Astrocyte (in vitro differentiated cells and primary cell): Measurements from ENCODE around the gene UBE2E1. TPM values are rescaled to one million over a fixed set of nuclear protein-coding genes. Genes with fewer than 3 reads are reported as not detected.

Source experiments
- DNase-seq: peaks from one replicate; pipeline ENCODE4 v3.0.0-alpha.2; 2010; ENCODE audit warnings: low read depth
- FAIRE-seq: peaks from 2 replicates; lab custom pipeline; 2011; peaks lifted over from hg19 to GRCh38; lab: Jason Lieb, UNC
- H2AFZ ChIP-seq: 2 replicates; pipeline ENCODE4 v1.6.0; 2012; ENCODE audit warnings: low read depth, low read length, inconsistent platforms
- H3K27ac ChIP-seq: 2 replicates; pipeline ENCODE4 v1.5.1; 2011; ENCODE audit warnings: low read depth, low read length, inconsistent platforms
- H3K27me3 ChIP-seq: 2 replicates; pipeline ENCODE4 v1.6.0; 2011; ENCODE audit warnings: low read length, inconsistent platforms; ENCODE audit not compliant: insufficient read depth
- H3K36me3 ChIP-seq: 2 replicates; pipeline ENCODE4 v1.5.1; 2011; ENCODE audit warnings: low read length, inconsistent platforms; ENCODE audit not compliant: insufficient read depth
- H3K4me1 ChIP-seq: 2 replicates; pipeline ENCODE4 v1.5.1; 2011; ENCODE audit warnings: low read length, inconsistent platforms; ENCODE audit not compliant: insufficient read depth
- H3K4me2 ChIP-seq: 2 replicates; pipeline ENCODE4 v1.6.0; 2012; ENCODE audit warnings: low read length, inconsistent platforms
- H3K4me3 ChIP-seq: 2 replicates; pipeline ENCODE4 v1.5.1; 2011; ENCODE audit warnings: low read depth, mild to moderate bottlenecking, low read length, inconsistent platforms; ENCODE audit not compliant: insufficient read depth
- H3K79me2 ChIP-seq: 2 replicates; pipeline ENCODE4 v1.6.0; 2012; ENCODE audit warnings: mild to moderate bottlenecking, low read length, inconsistent platforms; ENCODE audit not compliant: insufficient read depth
- H3K9ac ChIP-seq: 2 replicates; pipeline ENCODE4 v1.6.0; 2012; ENCODE audit warnings: mild to moderate bottlenecking, low read length, inconsistent platforms
- H3K9me3 ChIP-seq: 2 replicates; pipeline ENCODE4 v1.5.1; 2012; ENCODE audit warnings: low read depth, mild to moderate bottlenecking, low read length, inconsistent platforms; ENCODE audit not compliant: insufficient read depth
- H4K20me1 ChIP-seq: 2 replicates; pipeline ENCODE4 v1.6.0; 2012; ENCODE audit warnings: low read length, inconsistent platforms; ENCODE audit not compliant: insufficient read depth
- H3K27ac Mint-ChIP-seq: one replicate; pipeline ENCODE4 v1.8.0; 2021; ENCODE audit warnings: mild to moderate bottlenecking, mixed read lengths; ENCODE audit not compliant: unreplicated experiment
- H3K27me3 Mint-ChIP-seq: one replicate; pipeline ENCODE4 v1.8.0; 2021; ENCODE audit warnings: low read depth, mixed read lengths; ENCODE audit not compliant: unreplicated experiment
- H3K36me3 Mint-ChIP-seq: one replicate; pipeline ENCODE4 v1.8.0; 2021; ENCODE audit warnings: low read depth, mixed read lengths; ENCODE audit not compliant: unreplicated experiment
- H3K4me1 Mint-ChIP-seq: one replicate; pipeline ENCODE4 v1.8.0; 2021; ENCODE audit warnings: low read depth, mixed read lengths; ENCODE audit not compliant: unreplicated experiment
- H3K4me3 Mint-ChIP-seq: one replicate; pipeline ENCODE4 v1.8.0; 2021; ENCODE audit warnings: mild to moderate bottlenecking, moderate library complexity, mixed read lengths; ENCODE audit not compliant: unreplicated experiment
- H3K9me3 Mint-ChIP-seq: one replicate; pipeline ENCODE4 v1.8.0; 2021; ENCODE audit warnings: mild to moderate bottlenecking, mixed read lengths; ENCODE audit not compliant: unreplicated experiment
- CTCF ChIP-seq: IDR thresholded peaks from 2 replicates; pipeline ENCODE4 v1.5.1; 2011; ENCODE audit warnings: low read depth, mild to moderate bottlenecking, inconsistent platforms, low read length, moderate library complexity; ENCODE audit not compliant: insufficient read depth
- EZH2 ChIP-seq: IDR thresholded peaks from 2 replicates; pipeline ENCODE4 v1.6.1; 2012; ENCODE audit warnings: mild to moderate bottlenecking, low read length, inconsistent platforms; ENCODE audit not compliant: insufficient read depth
- total RNA-seq: library from RNA; stranded (reverse); gene quantifications from 2 replicates; pipeline ENCODE4 v1.2.1, GENCODE V29; 2021

UBE2E1 gene
- total RNA-seq, 1 donor from 2014 or later = 150 TPM

- Histone ChIP-seq H4K20me1 (no peaks in the 10 kb centered on the region), H3K9me3 (no peaks in the 10 kb centered on the region), H3K4me1 (peaks cover 7% of the 10 kb centered on the region), H3K9ac (no peak overlapping the region), H3K4me2 (no peak overlapping the region), H3K27ac (no peak overlapping the region), H3K4me3 (no peak overlapping the region), H3K27me3 (no peaks in the 10 kb centered on the region), H3K79me2 (no peaks in the 10 kb centered on the region), H2AFZ (no peak overlapping the region), H3K36me3 (no peaks in the 10 kb centered on the region)
- no peaks in the 10 kb centered on the region for H3K27me3 Mint-ChIP-seq
- H3K4me3 Mint-ChIP-seq = no peak overlapping the region
- no peaks in the 10 kb centered on the region for H3K9me3 Mint-ChIP-seq
- TF ChIP-seq CTCF (no peak), EZH2 (no peak)
- no peak for FAIRE-seq
- H3K36me3 Mint-ChIP-seq = no peaks in the 10 kb centered on the region
- no peak overlapping the region for H3K27ac Mint-ChIP-seq
- no peak for DNase-seq
- H3K4me1 Mint-ChIP-seq = peaks cover 6% of the 10 kb centered on the region
These were observed 122.8 kb downstream of the UBE2E1 start for GRCh38 chr3:23928524-23928923.

DNA sequence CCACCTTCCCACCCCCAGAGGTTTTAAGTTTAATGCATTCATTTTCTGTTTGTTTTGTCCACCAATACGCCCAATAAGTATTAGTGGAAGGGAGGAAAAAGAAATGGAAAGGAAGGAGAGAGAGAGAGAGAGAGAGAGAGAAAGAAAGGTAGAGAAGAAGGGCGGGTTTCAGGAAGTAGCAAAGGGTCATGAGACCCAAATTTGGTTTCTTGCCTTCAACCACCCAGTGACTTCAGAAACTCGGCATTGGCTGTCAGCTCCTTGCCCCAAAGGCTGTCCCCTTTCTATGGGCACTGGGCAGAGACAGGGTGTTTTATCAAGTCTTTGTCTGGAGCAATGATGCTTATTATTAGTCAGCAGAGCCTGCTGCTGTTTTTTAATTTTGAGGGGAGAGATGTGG is 125.8 kb downstream of the UBE2E1 start:
- Histone ChIP-seq H3K9me3 (no peaks in the 10 kb centered on the region), H3K27me3 (no peaks in the 10 kb centered on the region)
- no peaks in the 10 kb centered on the region for H3K9me3 Mint-ChIP-seq

More for the DNA sequence above, 125.8 kb downstream of the UBE2E1 start:
- Histone ChIP-seq H3K4me3 (no peak overlapping the region), H4K20me1 (no peaks in the 10 kb centered on the region), H3K36me3 (no peaks in the 10 kb centered on the region), H3K27ac (no peak overlapping the region), H3K79me2 (no peaks in the 10 kb centered on the region), H3K4me1 (no peaks in the 10 kb centered on the region), H2AFZ (no peak overlapping the region), H3K4me2 (no peak overlapping the region), H3K9ac (no peak overlapping the region)
- DNase-seq (no peak), FAIRE-seq (no peak)
- Mint-ChIP-seq H3K4me3 (no peak overlapping the region), H3K4me1 (peaks cover 3% of the 10 kb centered on the region), H3K27me3 (no peaks in the 10 kb centered on the region), H3K36me3 (no peaks in the 10 kb centered on the region), H3K27ac (no peak overlapping the region)
- TF ChIP-seq EZH2 (no peak), CTCF (no peak)
